NCI-H446 treated with DMSO at 0.1 percent for 48 hours (cell line): ENCODE data around the gene CT47A1.
"Not testable (repeated sequence)": the region's sequence is repeated elsewhere in the genome, so short reads cannot be mapped to it uniquely, and the experiment has no call there.

Experiments used
- DNase-seq: peaks from one replicate; lab custom pipeline; 2025; lab: John Stamatoyannopoulos, UW

Gene CT47A1

DNA sequence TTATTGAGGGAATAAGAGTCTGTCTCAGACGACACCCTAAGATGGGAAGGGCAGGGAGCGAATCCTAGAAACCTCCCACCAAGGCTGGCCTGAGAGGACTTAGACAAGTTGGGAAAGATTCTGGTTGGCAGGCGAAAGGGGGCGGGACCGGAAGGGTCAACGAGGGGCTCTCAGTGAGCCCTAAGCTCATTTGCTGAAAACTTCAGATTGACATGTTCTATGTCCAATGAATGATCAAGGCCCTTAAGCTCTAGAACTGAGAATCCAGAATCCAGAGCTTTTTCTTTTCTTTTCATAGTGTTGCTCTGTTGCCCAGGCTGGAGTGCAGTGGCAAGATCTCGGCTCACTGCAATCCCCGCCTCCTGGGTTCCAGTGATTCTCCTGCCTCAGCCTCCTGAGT lies at the start of gene CT47A1:
Gene CT47A1 (minus strand): TSS at position 101 of the 400 bp plus-strand sequence. CDS start 231 bp downstream, outside the sequence.
- DNase-seq, result not testable (repeated sequence)

DNA sequence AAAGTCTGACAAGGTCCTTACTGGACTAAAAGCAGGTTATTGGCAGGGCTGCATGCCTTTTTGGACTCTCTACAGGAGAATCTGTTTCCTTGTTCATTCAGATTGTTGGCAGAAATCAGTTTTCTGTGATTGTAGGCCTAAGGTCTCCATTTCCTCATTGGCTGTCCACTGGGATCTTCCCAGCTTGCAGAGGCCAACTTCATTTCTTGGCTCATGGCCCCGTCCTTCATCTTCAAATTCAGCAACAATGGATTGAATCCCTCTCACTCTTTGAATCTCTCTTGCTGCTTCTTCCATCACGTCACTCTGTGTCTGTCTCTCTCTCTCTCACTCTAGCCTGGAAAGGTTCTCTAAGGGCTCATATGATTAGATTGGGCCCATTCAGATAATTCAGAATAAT lies 47.0 kb upstream of the CT47A1 start:
- DNase-seq, result no peak

DNA sequence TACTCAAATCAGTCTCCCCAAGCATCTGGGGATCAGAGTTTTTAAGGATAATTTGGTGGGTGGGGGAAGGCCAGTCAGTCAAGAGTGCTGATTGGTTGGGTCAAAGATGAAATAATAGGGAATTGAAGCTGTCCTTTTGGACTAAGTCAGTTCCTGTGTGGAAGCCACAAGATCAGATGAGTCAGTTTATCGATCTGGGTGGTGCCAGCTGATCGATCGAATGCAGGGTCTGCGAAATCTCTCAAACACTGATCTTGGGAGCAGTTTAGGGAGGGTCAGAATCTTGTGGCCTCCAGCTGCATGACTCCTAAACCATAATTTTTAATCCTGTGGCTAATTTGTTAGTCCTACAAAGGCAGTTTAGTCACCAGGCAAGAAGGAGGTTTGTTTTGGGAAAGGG lies 44.5 kb upstream of the CT47A1 start:
- no peak for DNase-seq

DNA sequence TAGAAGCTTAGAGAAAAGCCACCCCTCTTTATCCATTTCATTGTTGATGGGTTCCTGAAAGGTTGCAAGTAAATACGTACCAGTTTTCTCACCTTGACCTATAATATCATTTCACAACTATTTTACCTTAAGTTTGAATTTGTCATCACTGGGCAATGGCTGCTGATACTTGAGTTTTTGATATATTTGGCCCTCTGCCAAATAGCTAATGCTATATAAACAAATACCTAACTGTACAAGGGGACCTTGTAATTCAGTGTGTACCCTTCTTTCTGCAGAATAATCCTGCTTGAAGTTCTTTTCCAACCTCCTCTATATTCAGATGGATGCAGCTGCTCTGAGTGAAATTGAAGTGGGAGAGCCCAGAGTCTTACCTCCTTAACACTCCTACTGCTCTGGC lies 42.9 kb upstream of the CT47A1 start:
- no peak for DNase-seq

DNA sequence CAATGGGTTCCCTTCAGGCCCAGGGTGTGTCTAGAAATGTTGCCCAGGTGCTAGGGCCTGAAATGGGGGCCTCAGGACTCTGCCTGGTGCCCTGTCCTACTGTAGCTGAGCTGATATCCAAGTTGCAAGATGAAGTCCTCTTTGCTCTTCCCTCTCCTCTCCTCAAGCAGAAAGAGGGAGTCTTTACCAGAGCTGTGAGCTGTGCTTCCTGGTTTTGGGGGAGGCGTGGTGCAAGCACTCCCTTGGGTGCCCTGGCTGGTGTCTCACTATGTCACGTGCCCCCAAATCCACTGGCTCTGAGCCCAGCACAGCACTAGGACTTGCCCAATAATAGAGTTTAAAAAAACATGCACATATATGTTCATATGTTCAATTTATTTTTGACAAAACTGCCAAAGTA lies 29.3 kb upstream of the CT47A1 start:
- no peak for DNase-seq

DNA sequence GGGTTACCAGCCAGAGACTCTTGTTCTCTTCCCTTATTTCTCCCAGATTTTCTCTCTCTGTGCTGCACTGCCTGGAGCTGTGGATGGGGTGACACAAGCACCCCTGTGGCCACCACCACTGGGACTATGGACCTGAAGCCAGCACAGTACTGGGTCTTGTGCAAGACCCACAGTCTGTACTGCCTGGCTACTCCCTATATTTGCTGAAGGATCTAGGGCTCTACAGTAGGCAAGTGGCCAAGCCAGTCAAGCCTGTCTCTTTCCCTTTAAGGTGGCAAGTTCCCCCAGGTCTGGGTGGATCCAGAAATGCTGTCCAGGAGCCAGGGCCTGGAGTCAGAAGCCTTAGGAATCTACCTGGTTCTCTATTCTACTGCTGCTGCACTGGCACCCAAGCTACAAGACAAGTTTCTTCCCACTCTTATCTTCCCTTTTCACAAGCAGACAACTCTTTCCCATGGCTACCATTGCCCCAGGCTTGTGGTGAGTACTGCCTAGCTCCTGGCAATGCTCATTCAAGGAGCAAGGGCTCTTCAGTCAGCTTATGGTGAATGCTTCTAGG lies 28.4 kb upstream of the CT47A1 start:
- DNase-seq, result no peak

DNA sequence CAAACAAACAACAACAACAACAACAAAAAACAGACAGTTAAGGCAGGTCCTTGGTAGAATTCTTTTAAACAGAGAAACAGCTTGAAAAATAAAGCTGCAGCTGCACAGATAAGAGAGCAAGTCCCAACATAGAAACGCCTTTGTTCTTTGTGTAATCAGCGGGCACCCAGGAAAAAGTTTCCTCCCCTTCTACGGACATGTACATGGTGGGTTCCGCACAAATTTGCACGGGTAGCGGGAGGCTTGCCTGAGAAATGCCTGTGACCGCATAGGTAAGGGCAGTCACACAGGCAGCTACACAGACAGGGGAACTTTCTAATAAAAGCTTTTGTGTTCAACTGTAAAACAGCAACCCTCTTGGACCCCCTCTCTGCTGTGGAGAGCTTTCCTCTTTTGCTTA lies 25.7 kb upstream of the CT47A1 start:
- no peak for DNase-seq

DNA sequence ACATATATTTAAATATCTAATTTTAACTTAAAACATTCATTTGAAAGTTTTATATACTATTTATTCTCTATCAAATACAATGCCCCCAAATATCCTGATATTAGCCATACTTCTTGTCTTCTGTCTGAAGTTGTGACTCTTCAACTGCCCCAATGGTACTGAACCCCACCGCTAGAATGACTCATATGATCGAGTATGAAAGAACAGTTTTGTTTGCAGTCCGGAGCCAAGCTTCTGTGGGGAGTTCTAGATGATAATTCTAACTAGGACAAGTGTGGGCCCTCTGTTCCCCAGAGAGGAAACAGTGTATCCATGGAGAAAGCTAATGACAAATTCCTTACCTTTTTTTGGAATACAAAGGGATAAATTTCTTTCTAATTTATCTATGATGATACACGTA lies 24.7 kb upstream of the CT47A1 start:
- DNase-seq, result no peak

DNA sequence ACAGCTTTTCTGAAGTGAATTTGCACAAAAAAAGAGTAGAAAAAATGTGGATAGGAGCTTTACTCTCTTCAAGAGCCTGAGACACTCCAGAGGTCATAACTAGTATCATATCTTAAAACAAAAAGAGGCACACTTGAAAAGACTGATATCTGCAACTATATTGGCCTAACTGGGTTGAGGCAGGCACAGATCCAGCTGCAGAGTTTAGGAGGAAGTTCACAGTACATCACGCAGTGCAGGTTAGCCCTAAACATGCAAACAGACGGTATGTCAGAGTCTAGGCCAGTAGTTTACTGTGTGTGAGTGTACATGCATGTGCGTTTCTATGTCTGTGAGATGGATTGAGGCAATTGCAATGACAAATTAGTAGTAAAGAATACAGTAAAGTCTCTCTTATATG lies 24.2 kb upstream of the CT47A1 start:
- no peak for DNase-seq

DNA sequence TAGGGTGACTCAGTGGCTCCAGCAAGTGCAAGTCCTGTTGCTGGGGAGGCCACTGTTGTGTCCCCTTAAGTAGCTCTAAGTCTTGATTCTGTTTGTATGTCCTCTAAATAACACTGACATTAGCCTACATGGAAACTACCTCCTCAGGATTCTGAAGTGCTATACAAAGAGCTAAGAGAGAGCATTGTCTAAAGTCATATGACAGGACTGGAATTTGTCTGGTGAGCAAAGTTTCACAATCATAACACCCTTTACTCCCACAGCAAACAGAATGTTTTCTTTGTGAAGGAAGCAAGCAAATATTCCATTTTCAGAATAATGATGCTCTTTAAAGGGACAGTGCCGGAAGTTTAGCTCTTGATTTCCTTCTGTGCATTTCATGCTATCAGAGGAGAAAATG lies 23.4 kb upstream of the CT47A1 start:
- DNase-seq, result no peak

DNA sequence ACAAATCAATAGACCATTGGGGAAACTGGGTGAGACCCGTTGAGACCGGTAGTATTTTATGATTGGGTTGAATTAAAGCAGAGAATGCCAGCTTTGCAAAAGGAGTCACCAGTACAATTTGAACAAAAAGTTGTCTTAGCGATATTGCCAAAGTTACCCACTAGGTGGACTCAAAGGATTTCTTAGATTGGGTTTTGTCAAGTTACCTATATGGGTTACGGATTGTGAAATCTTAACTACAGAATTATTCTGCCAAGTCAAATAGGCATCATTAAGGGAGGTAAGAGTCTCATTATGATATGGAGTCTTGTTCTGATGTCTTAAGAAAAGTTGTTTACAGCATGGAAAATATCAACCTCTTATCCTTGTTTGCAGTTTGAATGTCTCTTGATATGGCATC lies 15.0 kb upstream of the CT47A1 start:
- no peak for DNase-seq

DNA sequence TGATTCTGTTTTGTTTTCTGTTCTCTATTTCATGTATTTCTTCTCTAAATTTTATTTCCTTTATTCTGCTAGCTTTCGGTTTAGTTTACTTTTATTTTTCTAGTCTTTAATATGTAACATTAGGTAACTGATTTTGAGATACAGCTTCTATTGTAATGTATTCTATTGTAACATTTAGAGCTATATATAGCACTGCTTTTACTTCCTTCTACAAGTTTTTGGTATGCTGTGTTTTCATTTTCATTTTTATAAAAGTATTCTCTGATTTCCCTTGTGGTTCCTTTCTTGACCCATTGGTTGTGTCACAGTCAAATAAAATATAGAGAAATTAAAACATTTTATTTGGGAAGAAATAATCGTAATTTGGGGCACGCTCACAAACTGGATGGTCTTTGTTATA lies 13.9 kb upstream of the CT47A1 start:
- no peak for DNase-seq

DNA sequence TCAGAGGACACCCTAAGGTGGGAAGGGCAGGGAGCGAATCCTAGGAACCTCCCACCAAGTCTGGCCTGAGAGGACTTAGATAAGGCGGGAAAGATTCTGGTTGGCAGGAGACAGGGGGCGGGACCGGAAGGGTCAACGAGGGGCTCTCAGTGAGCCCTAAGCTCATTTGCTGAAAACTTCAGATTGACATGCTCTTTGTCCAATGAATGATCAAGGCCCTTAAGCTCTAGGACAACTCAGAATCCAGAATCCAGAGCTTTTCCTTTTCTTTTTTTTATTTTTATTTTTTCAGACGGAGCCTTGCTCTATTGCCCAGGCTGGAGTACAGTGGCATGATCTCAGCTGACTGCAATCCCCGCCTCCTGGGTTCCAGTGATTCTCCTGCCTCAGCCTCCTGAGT lies 29.1 kb downstream of the CT47A1 start, which contains the start of gene CT47A7:
Gene CT47A7 (minus strand): TSS at position 101 of the 400 bp plus-strand sequence. CDS start 255 bp downstream, outside the sequence.
- not testable (repeated sequence) for DNase-seq
